Loucy (cell line): ENCODE measurements around the gene MRTFA.

Experiments used
- CTCF ChIP-seq: fragments of 200-600 bp; sonication (generic); conservative IDR thresholded peaks from 2 replicates; pipeline ENCODE4 v1.5.1; 2014; ENCODE audit warnings: mild to moderate bottlenecking, antibody characterized with exemption, low read length
- EZH2phosphoT487 ChIP-seq: fragments of 200-600 bp; IDR thresholded peaks from 2 replicates; pipeline ENCODE4 v1.6.1; 2018; ENCODE audit warnings: antibody characterized with exemption, mild to moderate bottlenecking, moderate library complexity, borderline replicate concordance

- TF ChIP-seq CTCF: no peak
- no peak for TF ChIP-seq EZH2phosphoT487
Measured at GRCh38 chr22:40410731-40411505, 225.6 kb downstream of the MRTFA start.
